ENCODE measurements around the gene SND1. TPM values are rescaled to one million over a fixed set of nuclear protein-coding genes. Genes with fewer than 3 reads are reported as not detected.

Gene SND1
- total RNA-seq, 2 donors from 2014 or later: 91.0 to 111 TPM

DNA sequence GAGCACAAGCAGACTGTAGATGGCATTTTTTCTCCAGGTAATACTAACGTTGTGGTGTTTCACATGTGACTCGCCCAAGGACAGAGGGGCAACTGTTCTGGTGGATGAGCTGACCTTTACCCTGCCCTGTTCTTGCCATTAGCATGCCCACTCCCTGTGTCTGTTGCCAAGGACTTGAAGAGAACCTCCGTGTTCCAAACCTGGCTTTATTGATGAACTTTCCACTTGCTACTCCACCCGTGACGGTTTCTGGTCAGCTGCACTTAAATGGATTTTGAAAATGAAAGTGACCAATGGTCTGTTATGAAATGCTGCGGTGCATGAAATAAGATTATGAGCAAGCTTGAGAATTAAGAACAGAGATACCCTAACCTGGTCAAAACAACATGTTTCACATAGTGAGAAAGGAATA is 348.9 kb downstream of the SND1 start:
- Histone ChIP-seq H3K36me3 (no peaks in the 10 kb centered on the region), H3K27ac (no peak overlapping the region), H3K4me3 (no peak overlapping the region), H3K9me3 (no peaks in the 10 kb centered on the region), H3K27me3 (replicated peaks; ENCODE audit: insufficient read depth) (no peaks in the 10 kb centered on the region), H3K4me1 (ENCODE audit: control insufficient read depth in 1 of 2, low read depth in 2 of 2) (peaks cover 5 to 7% of the 10 kb centered on the region in 2 donors)
- DNase-seq (ENCODE audit: low spot score): no peak
- ATAC-seq (ENCODE audit: insufficient number of reproducible peaks, low FRiP score, low read depth): no peak
- TF ChIP-seq, protein P1, sequence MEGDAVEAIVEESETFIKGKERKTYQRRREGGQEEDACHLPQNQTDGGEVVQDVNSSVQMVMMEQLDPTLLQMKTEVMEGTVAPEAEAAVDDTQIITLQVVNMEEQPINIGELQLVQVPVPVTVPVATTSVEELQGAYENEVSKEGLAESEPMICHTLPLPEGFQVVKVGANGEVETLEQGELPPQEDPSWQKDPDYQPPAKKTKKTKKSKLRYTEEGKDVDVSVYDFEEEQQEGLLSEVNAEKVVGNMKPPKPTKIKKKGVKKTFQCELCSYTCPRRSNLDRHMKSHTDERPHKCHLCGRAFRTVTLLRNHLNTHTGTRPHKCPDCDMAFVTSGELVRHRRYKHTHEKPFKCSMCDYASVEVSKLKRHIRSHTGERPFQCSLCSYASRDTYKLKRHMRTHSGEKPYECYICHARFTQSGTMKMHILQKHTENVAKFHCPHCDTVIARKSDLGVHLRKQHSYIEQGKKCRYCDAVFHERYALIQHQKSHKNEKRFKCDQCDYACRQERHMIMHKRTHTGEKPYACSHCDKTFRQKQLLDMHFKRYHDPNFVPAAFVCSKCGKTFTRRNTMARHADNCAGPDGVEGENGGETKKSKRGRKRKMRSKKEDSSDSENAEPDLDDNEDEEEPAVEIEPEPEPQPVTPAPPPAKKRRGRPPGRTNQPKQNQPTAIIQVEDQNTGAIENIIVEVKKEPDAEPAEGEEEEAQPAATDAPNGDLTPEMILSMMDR (IDR thresholded peaks at IDR 0.05): no peak

DNA sequence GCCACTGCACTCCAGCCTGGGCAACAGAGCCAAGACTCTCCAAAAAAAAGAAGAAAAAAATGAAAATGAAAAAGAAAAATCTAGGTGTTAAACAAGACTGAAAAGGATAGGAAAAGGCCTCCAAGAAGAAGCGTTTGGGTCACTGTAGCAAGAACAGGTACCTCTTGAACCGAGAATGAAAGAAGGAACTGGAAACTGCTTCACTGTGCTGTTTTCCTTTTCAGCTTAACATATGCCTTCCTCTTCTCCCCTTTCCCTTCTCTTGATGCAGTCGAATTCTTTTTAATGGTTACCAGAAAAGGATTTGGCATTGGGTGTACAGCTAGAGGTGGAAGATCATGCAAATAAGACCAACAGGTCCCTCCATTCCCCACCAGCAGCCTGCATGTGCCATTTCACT is 351.2 kb downstream of the SND1 start:
- H3K4me3 ChIP-seq: no peak overlapping the region
- DNase-seq (ENCODE audit: low spot score) (no peak), ATAC-seq (ENCODE audit: insufficient number of reproducible peaks, low FRiP score, low read depth) (no peak)
- H3K9me3 ChIP-seq: no peaks in the 10 kb centered on the region
- no peaks in the 10 kb centered on the region for H3K36me3 ChIP-seq
- H3K27me3 ChIP-seq (replicated peaks; ENCODE audit: insufficient read depth): no peaks in the 10 kb centered on the region
- TF ChIP-seq, protein P1 (IDR thresholded peaks at IDR 0.05): no peak
- peaks cover 0 to 3% of the 10 kb centered on the region in 2 donors for H3K4me1 ChIP-seq (ENCODE audit: control insufficient read depth in 1 of 2, low read depth in 2 of 2)
- no peak overlapping the region for H3K27ac ChIP-seq

DNA sequence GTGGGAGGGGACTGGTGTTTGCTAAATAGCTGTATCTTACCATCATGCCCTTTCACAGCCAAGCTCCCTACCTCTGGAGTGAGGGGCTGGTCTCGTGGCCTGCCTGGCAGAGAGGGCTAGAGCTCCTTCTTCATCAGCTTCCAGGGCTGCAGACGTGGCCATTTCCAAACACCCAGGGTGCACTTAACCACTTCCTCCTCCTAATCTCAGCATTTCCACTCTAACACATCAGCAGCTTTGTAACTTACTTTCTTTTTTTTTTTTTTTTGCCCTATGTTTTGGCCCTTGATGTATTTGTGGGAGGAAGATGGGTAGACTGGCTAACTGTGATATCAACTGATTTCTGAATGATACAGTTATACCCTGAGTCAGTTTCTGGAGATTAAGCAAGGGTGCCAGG is 351.8 kb downstream of the SND1 start:
- no peak for DNase-seq (ENCODE audit: low spot score)
- ATAC-seq (ENCODE audit: insufficient number of reproducible peaks, low FRiP score, low read depth): no peak
- Histone ChIP-seq H3K4me3 (no peak overlapping the region), H3K9me3 (no peaks in the 10 kb centered on the region), H3K27me3 (replicated peaks; ENCODE audit: insufficient read depth) (no peaks in the 10 kb centered on the region), H3K27ac (no peak overlapping the region), H3K4me1 (ENCODE audit: control insufficient read depth in 1 of 2, low read depth in 2 of 2) (peaks cover 0 to 3% of the 10 kb centered on the region in 2 donors), H3K36me3 (no peaks in the 10 kb centered on the region)
- TF ChIP-seq, protein P1 (IDR thresholded peaks at IDR 0.05): no peak

DNA sequence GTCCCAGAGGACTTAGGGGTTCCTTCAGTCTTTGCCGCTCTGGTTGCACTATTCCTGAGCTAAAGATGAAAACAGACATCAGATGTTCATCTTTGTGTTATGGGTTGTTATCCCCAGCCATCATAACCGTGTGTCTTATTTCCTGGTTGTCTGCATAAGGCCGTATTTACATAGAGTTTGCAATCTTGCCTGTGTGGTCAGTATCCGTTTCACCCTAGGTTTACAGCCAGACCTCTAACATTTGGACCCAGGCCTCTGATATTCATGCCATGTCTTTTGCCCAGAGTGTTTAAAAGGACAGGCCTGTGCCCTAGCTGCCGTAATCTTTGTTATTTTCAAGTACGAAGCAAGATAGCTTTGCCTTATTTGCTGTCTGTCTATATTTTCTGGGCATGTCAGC is 352.6 kb downstream of the SND1 start:
- ATAC-seq (ENCODE audit: insufficient number of reproducible peaks, low FRiP score, low read depth): no peak

DNA sequence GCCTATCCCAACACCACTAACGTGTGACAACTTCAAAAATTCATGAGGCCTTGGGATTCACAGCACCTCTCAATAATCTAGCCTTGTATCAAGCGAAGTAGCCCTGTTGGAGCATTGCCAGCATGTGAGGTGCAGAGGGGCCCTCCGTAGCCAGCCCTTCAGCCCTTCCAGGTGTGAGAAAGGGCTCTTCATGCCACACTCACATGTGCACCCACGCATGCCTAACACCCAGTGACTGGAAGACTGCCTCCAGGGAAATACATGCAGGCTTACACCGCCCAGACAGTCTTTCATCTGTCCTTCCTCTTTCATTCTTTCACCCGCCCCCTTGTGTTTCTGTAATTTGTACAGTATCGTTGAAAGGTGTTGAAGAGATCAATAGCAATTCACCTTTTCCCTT is 353.1 kb downstream of the SND1 start:
- no peak for ATAC-seq (ENCODE audit: insufficient number of reproducible peaks, low FRiP score, low read depth)
- no peaks in the 10 kb centered on the region for H3K9me3 ChIP-seq
- no peak overlapping the region for H3K4me3 ChIP-seq
- no peaks in the 10 kb centered on the region for H3K27me3 ChIP-seq (replicated peaks; ENCODE audit: insufficient read depth)
- TF ChIP-seq, protein P1 (IDR thresholded peaks at IDR 0.05): no peak
- peaks cover 0 to 3% of the 10 kb centered on the region in 2 donors for H3K4me1 ChIP-seq (ENCODE audit: control insufficient read depth in 1 of 2, low read depth in 2 of 2)
- no peak overlapping the region for H3K27ac ChIP-seq
- no peak for DNase-seq (ENCODE audit: low spot score)
- no peaks in the 10 kb centered on the region for H3K36me3 ChIP-seq

More for the DNA sequence above, 352.6 kb downstream of the SND1 start:
- Histone ChIP-seq H3K27ac (no peak overlapping the region), H3K27me3 (replicated peaks; ENCODE audit: insufficient read depth) (no peaks in the 10 kb centered on the region), H3K4me1 (ENCODE audit: control insufficient read depth in 1 of 2, low read depth in 2 of 2) (peaks cover 0 to 3% of the 10 kb centered on the region in 2 donors), H3K9me3 (no peaks in the 10 kb centered on the region), H3K4me3 (no peak overlapping the region), H3K36me3 (no peaks in the 10 kb centered on the region)
- no peak for DNase-seq (ENCODE audit: low spot score)
- TF ChIP-seq, protein P1 (IDR thresholded peaks at IDR 0.05): no peak
